Epithelial cell of proximal tubule (primary cell): Measurements from ENCODE around the gene TBC1D4. TPM values are rescaled to one million over a fixed set of nuclear protein-coding genes. Genes with fewer than 3 reads are reported as not detected.
A peak's percentile ranks its signal among the peaks of the same experiment; 100 is the strongest.

ENCODE experiments used
- DNase-seq: peaks from one replicate; pipeline ENCODE4 v3.0.0-alpha.2; 2011; ENCODE audit warnings: low read depth
- H3K4me3 ChIP-seq: 2 replicates; pipeline ENCODE4 v1.5.1; 2011; ENCODE audit warnings: low read depth, mild to moderate bottlenecking, low read length
- CTCF ChIP-seq: conservative IDR thresholded peaks from 2 replicates; pipeline ENCODE4 v1.5.1; 2012; ENCODE audit warnings: low read depth, mild to moderate bottlenecking, low read length
- total RNA-seq: library from RNA; depleted of rRNA; stranded (reverse); fragments of >200 nt; gene quantifications from 2 replicates; pipeline ENCODE4 v1.2.3, GENCODE V29; 2015

TBC1D4 gene
- total RNA-seq, 1 donor from 2014 or later = 20.9 TPM

DNA sequence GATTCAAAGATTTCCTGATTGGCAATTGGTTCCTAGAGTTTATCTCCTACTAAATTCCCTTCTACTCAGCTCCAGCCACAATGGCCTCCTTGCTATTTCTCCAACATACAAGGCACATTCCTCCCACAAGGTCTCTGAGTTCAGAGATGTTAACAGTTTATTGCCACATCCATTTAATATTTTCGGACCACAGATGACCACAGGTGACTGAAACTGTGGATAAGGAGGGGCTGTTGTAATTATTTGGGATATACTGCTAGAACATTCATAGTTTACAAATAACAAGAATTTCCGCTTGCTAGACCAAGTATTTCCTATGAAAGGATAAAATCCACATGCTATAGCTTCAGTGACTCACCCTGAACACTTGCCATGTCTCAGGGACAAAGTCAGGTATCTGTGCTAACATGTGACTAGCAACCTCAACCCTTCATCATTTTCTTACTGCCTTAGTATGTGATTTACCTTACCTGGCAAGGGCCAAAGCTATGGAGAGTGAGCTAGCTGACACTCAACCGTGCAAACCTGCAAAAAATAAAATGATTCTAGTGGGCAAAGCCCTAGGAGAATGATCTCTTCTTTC, 117.7 kb downstream of the TBC1D4 start:
- TF ChIP-seq CTCF = no peak
- no peak for DNase-seq
- no peak overlapping the region for H3K4me3 ChIP-seq

GRCh38 chr13:75363371-75363770, 118.6 kb downstream of the TBC1D4 start:
- no peak for TF ChIP-seq CTCF
- no peak for DNase-seq
- H3K4me3 ChIP-seq = no peak overlapping the region

- H3K4me3 ChIP-seq = no peak overlapping the region
- DNase-seq = no peak
- no peak for TF ChIP-seq CTCF
Observed at GRCh38 chr13:75362026-75362425, 119.9 kb downstream of the TBC1D4 start.

- H3K4me3 ChIP-seq = no peak overlapping the region
- no peak for DNase-seq
- no peak for TF ChIP-seq CTCF
Observed at GRCh38 chr13:75360170-75360569, 121.8 kb downstream of the TBC1D4 start.

DNA sequence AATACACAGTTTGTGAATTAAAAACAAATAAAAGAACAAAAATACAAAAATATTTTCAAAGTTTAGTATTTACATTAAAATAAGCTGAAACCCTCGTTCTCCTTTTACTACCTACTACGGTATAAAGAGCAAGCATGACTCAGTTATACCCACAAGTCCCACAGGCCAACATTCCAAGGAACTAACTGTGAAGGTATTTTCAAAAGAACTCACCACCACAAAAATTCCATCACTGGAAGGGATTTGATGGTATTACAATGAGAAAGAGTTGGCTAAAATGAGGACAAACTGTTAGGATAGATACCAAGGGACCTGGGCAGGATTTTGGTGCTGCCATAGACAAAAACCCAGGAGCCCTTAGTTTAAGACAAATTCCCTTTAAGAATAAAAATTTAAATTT, 122.7 kb downstream of the TBC1D4 start:
- TF ChIP-seq CTCF = no peak
- no peak overlapping the region for H3K4me3 ChIP-seq
- peak; percentile 88 for DNase-seq

DNA sequence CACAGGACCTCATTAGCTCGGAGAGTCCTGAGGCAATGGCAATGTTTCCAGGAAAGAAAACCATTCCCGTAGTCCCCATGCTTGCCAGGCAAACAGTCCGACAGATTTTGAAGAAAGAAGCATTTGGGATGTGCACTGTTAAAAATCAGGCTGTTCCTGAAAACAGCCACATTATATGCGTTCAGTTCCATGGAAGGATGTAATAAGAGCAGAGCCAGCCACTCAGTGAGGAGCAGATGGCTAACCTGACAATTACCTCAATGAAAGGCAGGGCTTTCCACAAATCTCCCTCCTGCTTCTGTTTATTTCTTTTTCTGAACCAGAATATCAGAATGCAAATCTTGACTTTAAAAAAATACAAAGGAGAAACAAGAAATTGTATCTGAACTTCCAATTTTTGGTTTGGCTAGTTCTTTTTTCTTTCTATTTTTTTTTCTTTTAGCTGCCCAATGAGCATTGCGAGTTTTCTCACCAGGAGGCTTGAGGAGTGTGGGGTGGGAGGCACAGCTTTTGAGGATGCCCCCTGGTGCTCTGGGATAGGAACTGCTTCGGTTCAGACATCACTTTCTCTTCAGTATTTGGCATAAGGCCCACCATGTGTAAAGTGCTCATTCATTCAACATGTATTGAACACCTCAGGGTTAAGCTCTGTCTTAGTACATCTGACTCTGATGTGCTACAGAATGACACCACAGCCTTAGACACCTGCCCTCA, 124.2 kb downstream of the TBC1D4 start:
- peak; percentile 45 for DNase-seq
- peak; percentile 78 for TF ChIP-seq CTCF
- H3K4me3 ChIP-seq = no peak overlapping the region

GRCh38 chr13:75356421-75356820, 125.5 kb downstream of the TBC1D4 start:
- no peak for TF ChIP-seq CTCF
- H3K4me3 ChIP-seq = no peak overlapping the region
- DNase-seq = no peak
